GM23248 (cell line): ENCODE data around the gene RBKS.

Experiments used
- EZH2 ChIP-seq: fragments of 200-600 bp; sonication (generic); IDR thresholded peaks from 2 replicates; pipeline ENCODE4 v1.6.1; 2018; ENCODE audit warnings: antibody characterized with exemption, mild to moderate bottlenecking; ENCODE audit not compliant: insufficient read depth, poor library complexity, severe bottlenecking
- EZH2phosphoT487 ChIP-seq: fragments of 200-600 bp; sonication (generic); IDR thresholded peaks from 2 replicates; pipeline ENCODE4 v1.6.1; 2018; ENCODE audit warnings: antibody characterized with exemption, moderate library complexity, mild to moderate bottlenecking, low read depth; ENCODE audit not compliant: insufficient read depth

DNA sequence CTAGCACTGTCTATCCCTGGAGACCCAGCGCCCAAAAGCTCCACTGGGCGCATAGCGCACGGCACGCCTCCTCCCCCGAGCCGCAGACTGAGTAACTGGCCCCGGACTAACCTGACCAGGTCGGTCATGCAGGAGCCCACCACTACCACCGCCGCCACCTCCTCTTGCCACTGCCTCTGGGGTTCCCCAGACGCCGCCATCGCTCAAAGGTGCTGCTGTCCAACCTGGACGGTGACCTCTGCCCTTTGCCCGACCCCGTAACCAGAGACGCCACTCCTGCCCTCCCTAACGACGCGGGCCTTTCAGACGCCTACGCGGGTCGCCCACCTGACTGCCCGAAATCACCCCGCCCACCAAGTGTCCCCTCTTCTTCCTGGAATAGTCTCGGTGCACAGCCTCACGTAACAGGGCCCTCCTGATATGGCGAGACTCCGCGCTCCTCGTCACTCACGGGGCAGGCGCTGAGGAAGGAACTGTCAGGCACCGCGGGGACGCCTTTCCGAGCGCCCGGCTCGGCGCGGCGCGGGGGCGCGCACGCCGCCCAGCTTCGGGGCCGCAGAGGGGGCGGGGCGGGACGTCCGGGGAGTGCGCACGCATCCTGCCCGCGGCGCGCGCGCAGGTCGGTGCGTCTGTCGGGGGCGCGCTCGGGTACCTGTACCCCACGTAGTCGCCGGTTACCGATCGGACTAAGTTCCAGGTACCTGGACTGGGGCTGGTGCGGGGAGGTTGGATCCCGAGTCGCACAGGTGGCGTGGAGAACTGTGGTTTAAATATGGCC, at the start of gene RBKS, which contains the start of gene BABAM2:
- no peak for TF ChIP-seq EZH2
- no peak for TF ChIP-seq EZH2phosphoT487
